ENCODE results near the gene DIP2B. TPM values are rescaled to one million over a fixed set of nuclear protein-coding genes. Genes with fewer than 3 reads are reported as not detected.

DIP2B gene
- total and polyA plus RNA-seq, 2 of the 13 experiments (the other 11 are each of a cell fraction or from before 2014, with no cell fraction given) = 32.1 to 35.8 TPM

DNA sequence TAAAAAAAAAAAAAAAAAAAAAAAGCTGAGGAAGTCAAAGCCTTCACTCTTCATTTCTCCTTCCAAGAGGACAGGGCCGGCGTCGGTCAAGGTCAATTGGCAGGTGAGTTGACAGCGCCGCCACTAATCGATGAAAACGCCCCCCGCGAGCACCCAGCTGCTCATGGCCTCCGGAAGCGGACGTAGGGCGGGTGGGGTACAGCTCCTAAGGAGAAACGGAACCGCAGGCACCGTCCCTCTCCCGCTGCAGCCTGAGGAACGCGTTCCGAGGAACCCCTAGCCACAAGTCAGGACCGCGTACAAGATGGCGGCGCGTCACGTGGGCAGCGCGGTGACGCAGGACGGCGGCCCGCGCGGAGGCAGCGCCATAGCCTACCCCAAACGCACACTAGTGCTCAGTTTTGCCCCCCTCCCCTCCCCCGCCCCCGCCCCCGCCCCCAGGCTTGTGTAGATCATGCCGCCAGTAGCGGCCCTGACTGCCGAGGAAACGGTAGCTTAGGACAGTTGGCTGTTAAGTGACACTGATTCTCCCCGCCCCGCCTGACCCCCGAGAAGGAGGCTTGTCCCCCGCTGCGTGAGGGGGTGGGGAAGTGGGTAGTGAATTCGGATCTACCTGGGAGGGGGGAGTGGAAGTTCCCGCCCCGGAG is 259.0 kb downstream of the DIP2B start, which contains the start of gene ATF1 (continued):
- TF ChIP-seq, protein P1, sequence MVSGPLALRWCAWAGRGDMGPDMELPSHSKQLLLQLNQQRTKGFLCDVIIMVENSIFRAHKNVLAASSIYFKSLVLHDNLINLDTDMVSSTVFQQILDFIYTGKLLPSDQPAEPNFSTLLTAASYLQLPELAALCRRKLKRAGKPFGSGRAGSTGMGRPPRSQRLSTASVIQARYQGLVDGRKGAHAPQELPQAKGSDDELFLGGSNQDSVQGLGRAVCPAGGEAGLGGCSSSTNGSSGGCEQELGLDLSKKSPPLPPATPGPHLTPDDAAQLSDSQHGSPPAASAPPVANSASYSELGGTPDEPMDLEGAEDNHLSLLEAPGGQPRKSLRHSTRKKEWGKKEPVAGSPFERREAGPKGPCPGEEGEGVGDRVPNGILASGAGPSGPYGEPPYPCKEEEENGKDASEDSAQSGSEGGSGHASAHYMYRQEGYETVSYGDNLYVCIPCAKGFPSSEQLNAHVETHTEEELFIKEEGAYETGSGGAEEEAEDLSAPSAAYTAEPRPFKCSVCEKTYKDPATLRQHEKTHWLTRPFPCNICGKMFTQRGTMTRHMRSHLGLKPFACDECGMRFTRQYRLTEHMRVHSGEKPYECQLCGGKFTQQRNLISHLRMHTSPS (CRISPR knock-in tag; IDR thresholded peaks at IDR 0.05; ENCODE audit: low read depth) = peak; percentile 35; the same call in 1 of the 2 replicates
- TF ChIP-seq KDM3A (CRISPR knock-in tag; IDR thresholded peaks at IDR 0.05; ENCODE audit: low read depth) = no peak
- no peak for TF ChIP-seq ZFAT (CRISPR knock-in tag; conservative IDR thresholded peaks at IDR 0.05)
- no peak for TF ChIP-seq ZNF589 (CRISPR knock-in tag; conservative IDR thresholded peaks at IDR 0.05)
- no peak for TF ChIP-seq ZNF629 (CRISPR knock-in tag; conservative IDR thresholded peaks at IDR 0.05)
- no peak for TF ChIP-seq FOXP1 (IDR thresholded peaks at IDR 0.05)
- TF ChIP-seq FOXP1 (CRISPR knock-in tag; IDR thresholded peaks at IDR 0.05) = no peak
- no peak for TF ChIP-seq NFKBIZ (CRISPR knock-in tag; IDR thresholded peaks at IDR 0.05)
- TF ChIP-seq, protein P2, sequence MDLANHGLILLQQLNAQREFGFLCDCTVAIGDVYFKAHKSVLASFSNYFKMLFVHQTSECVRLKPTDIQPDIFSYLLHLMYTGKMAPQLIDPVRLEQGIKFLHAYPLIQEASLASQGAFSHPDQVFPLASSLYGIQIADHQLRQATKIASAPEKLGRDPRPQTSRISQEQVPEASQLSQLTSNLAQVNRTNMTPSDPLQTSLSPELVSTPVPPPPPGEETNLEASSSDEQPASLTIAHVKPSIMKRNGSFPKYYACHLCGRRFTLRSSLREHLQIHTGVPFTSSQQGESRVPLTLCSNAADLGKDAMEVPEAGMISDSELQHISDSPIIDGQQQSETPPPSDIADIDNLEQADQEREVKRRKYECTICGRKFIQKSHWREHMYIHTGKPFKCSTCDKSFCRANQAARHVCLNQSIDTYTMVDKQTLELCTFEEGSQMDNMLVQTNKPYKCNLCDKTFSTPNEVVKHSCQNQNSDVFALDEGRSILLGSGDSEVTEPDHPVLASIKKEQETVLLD (CRISPR knock-in tag; IDR thresholded peaks at IDR 0.05; ENCODE audit: low read depth) = peak; percentile 81
- peak; percentile 90 for TF ChIP-seq YEATS2 (CRISPR knock-in tag; IDR thresholded peaks at IDR 0.05; ENCODE audit: borderline replicate concordance)
- peak; percentile 59; the same call in 1 of the 2 replicates for TF ChIP-seq RAD51 (IDR thresholded peaks at IDR 0.05; ENCODE audit: borderline replicate concordance)
- no peak for TF ChIP-seq ZBTB1 (CRISPR knock-in tag; IDR thresholded peaks at IDR 0.05; ENCODE audit: borderline replicate concordance)
- no peak for TF ChIP-seq MYNN (CRISPR knock-in tag; IDR thresholded peaks at IDR 0.05; ENCODE audit: low read depth)
- TF ChIP-seq ZNF547 (CRISPR knock-in tag; IDR thresholded peaks at IDR 0.05) = peak; percentile 64; the same call in 1 of the 2 replicates
- TF ChIP-seq HOXA5 (CRISPR knock-in tag; IDR thresholded peaks at IDR 0.05) = 0 out of 2 replicates have a peak, but pooled peaks have one; percentile 30
- TF ChIP-seq, protein P3, sequence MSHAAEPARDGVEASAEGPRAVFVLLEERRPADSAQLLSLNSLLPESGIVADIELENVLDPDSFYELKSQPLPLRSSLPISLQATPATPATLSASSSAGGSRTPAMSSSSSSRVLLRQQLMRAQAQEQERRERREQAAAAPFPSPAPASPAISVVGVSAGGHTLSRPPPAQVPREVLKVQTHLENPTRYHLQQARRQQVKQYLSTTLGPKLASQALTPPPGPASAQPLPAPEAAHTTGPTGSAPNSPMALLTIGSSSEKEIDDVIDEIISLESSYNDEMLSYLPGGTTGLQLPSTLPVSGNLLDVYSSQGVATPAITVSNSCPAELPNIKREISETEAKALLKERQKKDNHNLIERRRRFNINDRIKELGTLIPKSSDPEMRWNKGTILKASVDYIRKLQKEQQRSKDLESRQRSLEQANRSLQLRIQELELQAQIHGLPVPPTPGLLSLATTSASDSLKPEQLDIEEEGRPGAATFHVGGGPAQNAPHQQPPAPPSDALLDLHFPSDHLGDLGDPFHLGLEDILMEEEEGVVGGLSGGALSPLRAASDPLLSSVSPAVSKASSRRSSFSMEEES (CRISPR knock-in tag; IDR thresholded peaks at IDR 0.05) = peak; percentile 87; the same call in 1 of the 2 replicates
- TF ChIP-seq THYN1 (CRISPR knock-in tag; IDR thresholded peaks at IDR 0.05; ENCODE audit: borderline replicate concordance, low read depth) = no peak
- TF ChIP-seq ZFP36 (IDR thresholded peaks at IDR 0.05; ENCODE audit: borderline replicate concordance, low read depth, low read length, partially characterized antibody) = no peak
- TF ChIP-seq, protein P4, sequence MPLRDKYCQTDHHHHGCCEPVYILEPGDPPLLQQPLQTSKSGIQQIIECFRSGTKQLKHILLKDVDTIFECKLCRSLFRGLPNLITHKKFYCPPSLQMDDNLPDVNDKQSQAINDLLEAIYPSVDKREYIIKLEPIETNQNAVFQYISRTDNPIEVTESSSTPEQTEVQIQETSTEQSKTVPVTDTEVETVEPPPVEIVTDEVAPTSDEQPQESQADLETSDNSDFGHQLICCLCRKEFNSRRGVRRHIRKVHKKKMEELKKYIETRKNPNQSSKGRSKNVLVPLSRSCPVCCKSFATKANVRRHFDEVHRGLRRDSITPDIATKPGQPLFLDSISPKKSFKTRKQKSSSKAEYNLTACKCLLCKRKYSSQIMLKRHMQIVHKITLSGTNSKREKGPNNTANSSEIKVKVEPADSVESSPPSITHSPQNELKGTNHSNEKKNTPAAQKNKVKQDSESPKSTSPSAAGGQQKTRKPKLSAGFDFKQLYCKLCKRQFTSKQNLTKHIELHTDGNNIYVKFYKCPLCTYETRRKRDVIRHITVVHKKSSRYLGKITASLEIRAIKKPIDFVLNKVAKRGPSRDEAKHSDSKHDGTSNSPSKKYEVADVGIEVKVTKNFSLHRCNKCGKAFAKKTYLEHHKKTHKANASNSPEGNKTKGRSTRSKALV (CRISPR knock-in tag; IDR thresholded peaks at IDR 0.05) = 0 out of 2 replicates have a peak, but pooled peaks have one; percentile 26
- TF ChIP-seq, protein P5, sequence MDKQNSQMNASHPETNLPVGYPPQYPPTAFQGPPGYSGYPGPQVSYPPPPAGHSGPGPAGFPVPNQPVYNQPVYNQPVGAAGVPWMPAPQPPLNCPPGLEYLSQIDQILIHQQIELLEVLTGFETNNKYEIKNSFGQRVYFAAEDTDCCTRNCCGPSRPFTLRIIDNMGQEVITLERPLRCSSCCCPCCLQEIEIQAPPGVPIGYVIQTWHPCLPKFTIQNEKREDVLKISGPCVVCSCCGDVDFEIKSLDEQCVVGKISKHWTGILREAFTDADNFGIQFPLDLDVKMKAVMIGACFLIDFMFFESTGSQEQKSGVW (CRISPR knock-in tag; IDR thresholded peaks at IDR 0.05; ENCODE audit: borderline replicate concordance) = no peak
- TF ChIP-seq ZNF766 (CRISPR knock-in tag; IDR thresholded peaks at IDR 0.05; ENCODE audit: borderline replicate concordance) = no peak
